ENCODE data around the gene CCDC146. TPM values are rescaled to one million over a fixed set of nuclear protein-coding genes. Genes with fewer than 3 reads are reported as not detected.

The CCDC146 gene
- total RNA-seq, 1 donor from 2014 or later = 3.0 TPM

- peaks cover 7% of the 10 kb centered on the region for H3K4me1 Mint-ChIP-seq (ENCODE audit: low read depth)
- no peak for DNase-seq (ENCODE audit: low spot score)
- peaks cover 4% of the 10 kb centered on the region for H3K36me3 Mint-ChIP-seq (ENCODE audit: low read depth)
- no peak overlapping the region for H3K4me3 Mint-ChIP-seq (ENCODE audit: unreplicated experiment)
- no peak for TF ChIP-seq CTCF (IDR thresholded peaks at IDR 0.05)
- peaks cover 8% of the 10 kb centered on the region for H3K9me3 Mint-ChIP-seq (ENCODE audit: low read depth)
- H3K27ac Mint-ChIP-seq (ENCODE audit: unreplicated experiment) = no peak overlapping the region
- no peaks in the 10 kb centered on the region for H3K27me3 Mint-ChIP-seq (ENCODE audit: low read depth)
Measured at GRCh38 chr7:77288676-77289320, 166.4 kb downstream of the CCDC146 start.

- no peaks in the 10 kb centered on the region for H3K27me3 Mint-ChIP-seq (ENCODE audit: low read depth)
Measured at GRCh38 chr7:77289387-77289786, 167.0 kb downstream of the CCDC146 start.

GRCh38 chr7:77290425-77290824, 168.0 kb downstream of the CCDC146 start:
- Mint-ChIP-seq H3K4me1 (ENCODE audit: low read depth) (peaks cover 7% of the 10 kb centered on the region), H3K27me3 (ENCODE audit: low read depth) (no peaks in the 10 kb centered on the region), H3K4me3 (ENCODE audit: unreplicated experiment) (no peak overlapping the region), H3K9me3 (ENCODE audit: low read depth) (peaks cover 8% of the 10 kb centered on the region), H3K36me3 (ENCODE audit: low read depth) (peaks cover 4% of the 10 kb centered on the region), H3K27ac (ENCODE audit: unreplicated experiment) (no peak overlapping the region)
- DNase-seq (ENCODE audit: low spot score) = no peak
- no peak for TF ChIP-seq CTCF (IDR thresholded peaks at IDR 0.05)

More at GRCh38 chr7:77289387-77289786, 167.0 kb downstream of the CCDC146 start:
- Mint-ChIP-seq H3K27ac (ENCODE audit: unreplicated experiment) (no peak overlapping the region), H3K4me1 (ENCODE audit: low read depth) (peaks cover 7% of the 10 kb centered on the region), H3K9me3 (ENCODE audit: low read depth) (peaks cover 8% of the 10 kb centered on the region), H3K36me3 (ENCODE audit: low read depth) (peaks cover 4% of the 10 kb centered on the region), H3K4me3 (ENCODE audit: unreplicated experiment) (no peak overlapping the region)
- no peak for TF ChIP-seq CTCF (IDR thresholded peaks at IDR 0.05)
- no peak for DNase-seq (ENCODE audit: low spot score)

GRCh38 chr7:77293046-77293445, 170.6 kb downstream of the CCDC146 start:
- TF ChIP-seq CTCF (IDR thresholded peaks at IDR 0.05) = no peak
- no peak overlapping the region for H3K27ac Mint-ChIP-seq (ENCODE audit: unreplicated experiment)

GRCh38 chr7:77295549-77295948, 173.1 kb downstream of the CCDC146 start:
- H3K4me3 Mint-ChIP-seq (ENCODE audit: unreplicated experiment) = no peak overlapping the region
- no peaks in the 10 kb centered on the region for H3K27me3 Mint-ChIP-seq (ENCODE audit: low read depth)
- no peak for TF ChIP-seq CTCF (IDR thresholded peaks at IDR 0.05)
- H3K36me3 Mint-ChIP-seq (ENCODE audit: low read depth) = peaks cover 5% of the 10 kb centered on the region
- no peaks in the 10 kb centered on the region for H3K4me1 Mint-ChIP-seq (ENCODE audit: low read depth)
- peaks cover 15% of the 10 kb centered on the region for H3K9me3 Mint-ChIP-seq (ENCODE audit: low read depth)
- no peak overlapping the region for H3K27ac Mint-ChIP-seq (ENCODE audit: unreplicated experiment)
- no peak for DNase-seq (ENCODE audit: low spot score)

More at GRCh38 chr7:77293046-77293445, 170.6 kb downstream of the CCDC146 start:
- Mint-ChIP-seq H3K4me1 (ENCODE audit: low read depth) (peaks cover 7% of the 10 kb centered on the region), H3K9me3 (ENCODE audit: low read depth) (peaks cover 18% of the 10 kb centered on the region), H3K36me3 (ENCODE audit: low read depth) (peaks cover 7% of the 10 kb centered on the region), H3K4me3 (ENCODE audit: unreplicated experiment) (no peak overlapping the region), H3K27me3 (ENCODE audit: low read depth) (no peaks in the 10 kb centered on the region)
- no peak for DNase-seq (ENCODE audit: low spot score)

Data from chondrocyte (in vitro differentiated cells).